A549 (cell line): ENCODE results near the gene SLC16A10. TPM values are rescaled to one million over a fixed set of nuclear protein-coding genes. Genes with fewer than 3 reads are reported as not detected.

Experiments
- ATAC-seq, 2 experiments: fragments of 200-7000 bp in 1 of 2; fragments of >200 bp in 1 of 2; cut with Nextera tagmentation in 1 of 2; cut with Tn5 transposase in 1 of 2; 3 replicates each; pipeline versions ENCODE4 v1.8.0 to v1.9.1; 2018 to 2020; ENCODE audit warnings: mild to moderate bottlenecking in 1 of 2, moderate library complexity in 1 of 2
- CTCF ChIA-PET: fragments of 300-600 bp; sonication (Branson Sonifier 250); formaldehyde crosslinking; extraction: SDS; loops from one replicate; lab custom pipeline; 2021; ENCODE audit warnings: antibody characterized with exemption, inconsistent platforms; lab: Yijun Ruan, JAX
- POLR2A ChIA-PET: fragments of 350-600 bp; formaldehyde crosslinking; extraction: SDS; loops from one replicate; lab custom pipeline; 2021; ENCODE audit warnings: antibody characterized with exemption, inconsistent platforms; lab: Yijun Ruan, JAX
- DNase-seq, 2 experiments: peaks; one replicate each; pipeline versions ENCODE4 v3.0.0 to v3.0.0-alpha.2; 2011 to 2016; ENCODE audit warnings: low read depth in 1 of 2, low spot score in 1 of 2
- FAIRE-seq: peaks from 2 replicates; lab custom pipeline; 2011; peaks lifted over from hg19 to GRCh38; lab: Jason Lieb, UNC
- H3K27ac ChIP-seq, 2 experiments: fragments of >200 bp; sonication (Bioruptor Twin); formaldehyde crosslinking; 3 replicates each; pipeline ENCODE4 v1.5.1; 2016 to 2017
- H3K4me1 ChIP-seq: fragments of >200 bp; sonication (Bioruptor Twin); formaldehyde crosslinking; 3 replicates; pipeline ENCODE4 v1.6.1; 2016
- H3K4me2 ChIP-seq: fragments of >200 bp; sonication (Bioruptor Twin); formaldehyde crosslinking; 3 replicates; pipeline ENCODE4 v1.6.1; 2016
- H3K4me3 ChIP-seq: fragments of >200 bp; sonication (Bioruptor Twin); formaldehyde crosslinking; 3 replicates; pipeline ENCODE4 v1.5.1; 2016
- H3K9me3 ChIP-seq: fragments of >200 bp; sonication (Bioruptor Twin); formaldehyde crosslinking; 3 replicates; pipeline ENCODE4 v1.6.1; 2016
- CBX2 ChIP-seq: fragments of 200-600 bp; sonication (generic); IDR thresholded peaks from 2 replicates; pipeline ENCODE4 v1.6.1; 2016; ENCODE audit warnings: low read depth, mild to moderate bottlenecking, borderline replicate concordance
- E2F6 ChIP-seq: IDR thresholded peaks from 2 replicates; pipeline ENCODE4 v1.6.1; 2012; ENCODE audit warnings: low read depth, borderline replicate concordance
- EHF ChIP-seq: fragments of 250-450 bp; sonication (Bioruptor Pico); IDR thresholded peaks from 2 replicates; pipeline ENCODE4 v1.5.0; 2020; ENCODE audit warnings: mild to moderate bottlenecking
- EHMT2 ChIP-seq: fragments of 200-600 bp; sonication (generic); IDR thresholded peaks from 2 replicates; pipeline ENCODE4 v1.6.1; 2016; ENCODE audit warnings: antibody characterized with exemption, low read depth, mild to moderate bottlenecking, moderate library complexity
- FOSB ChIP-seq: fragments of 250-450 bp; sonication (Bioruptor Pico); IDR thresholded peaks from 2 replicates; pipeline ENCODE4 v1.5.0; 2020; ENCODE audit warnings: mild to moderate bottlenecking, moderate library complexity
- FOSL2 ChIP-seq, 2 experiments: fragments of 450-650 bp in 1 of 2; fragments of >200 bp in 1 of 2; sonication (Bioruptor Twin) in 1 of 2; formaldehyde crosslinking; IDR thresholded peaks; 2 replicates each; pipeline versions ENCODE4 v1.5.0 to v1.6.1; 2016 to 2020; ENCODE audit warnings: mild to moderate bottlenecking in 1 of 2, moderate library complexity in 1 of 2
- FOXS1 ChIP-seq: fragments of 250-450 bp; sonication (Bioruptor Pico); IDR thresholded peaks from 2 replicates; pipeline ENCODE4 v1.5.0; 2020; ENCODE audit warnings: mild to moderate bottlenecking, moderate library complexity
- HES2 ChIP-seq: fragments of >200 bp; sonication (Bioruptor Twin); formaldehyde crosslinking; IDR thresholded peaks from 2 replicates; pipeline ENCODE4 v1.6.1; 2016
- MAFK ChIP-seq: fragments of 450-650 bp; IDR thresholded peaks from 2 replicates; pipeline ENCODE4 v1.6.1; 2014; ENCODE audit not compliant: partially characterized antibody
- NFE2L2 ChIP-seq: fragments of 150-350 bp; conservative IDR thresholded peaks from 2 replicates; pipeline ENCODE4 v1.6.1; 2014; ENCODE audit warnings: low read length
- NR3C1 ChIP-seq: fragments of >200 bp; sonication (Bioruptor Twin); formaldehyde crosslinking; IDR thresholded peaks from 3 replicates; pipeline ENCODE4 v1.6.1; 2017
- POLR2A ChIP-seq: IDR thresholded peaks from 2 replicates; pipeline ENCODE4 v1.6.1; 2012; ENCODE audit warnings: mild to moderate bottlenecking, low read length
- RAD21 ChIP-seq, 2 experiments: fragments of >200 bp in 1 of 2; sonication (Bioruptor Twin) in 1 of 2; formaldehyde crosslinking in 1 of 2; IDR thresholded peaks in 1 of 2; conservative IDR thresholded peaks in 1 of 2; 2 replicates in 1 of 2; 3 replicates in 1 of 2; pipeline ENCODE4 v1.6.1; 2012 to 2018; ENCODE audit warnings: inconsistent platforms in 1 of 2
- RARB ChIP-seq: fragments of 250-450 bp; sonication (Bioruptor Pico); IDR thresholded peaks from 2 replicates; pipeline ENCODE4 v1.8.0; 2021; ENCODE audit warnings: mild to moderate bottlenecking, moderate library complexity
- REST ChIP-seq: fragments of 200-600 bp; sonication (generic); IDR thresholded peaks from 2 replicates; pipeline ENCODE4 v1.6.1; 2016; ENCODE audit warnings: antibody characterized with exemption, mild to moderate bottlenecking, moderate library complexity
- SREBF2 ChIP-seq: fragments of 450-650 bp; IDR thresholded peaks from 2 replicates; pipeline ENCODE4 v1.6.1; 2014; ENCODE audit warnings: mild to moderate bottlenecking, moderate library complexity
- ZC3H11A ChIP-seq: fragments of 450-650 bp; IDR thresholded peaks from 2 replicates; pipeline ENCODE4 v1.6.1; 2014; ENCODE audit warnings: antibody characterized with exemption, mild to moderate bottlenecking
- ZNF302 ChIP-seq: fragments of 250-450 bp; sonication (Bioruptor Pico); IDR thresholded peaks from 2 replicates; pipeline ENCODE4 v1.9.0; 2021; ENCODE audit warnings: inconsistent platforms, mild to moderate bottlenecking, moderate library complexity
- ZSCAN20 ChIP-seq: fragments of 250-450 bp; sonication (Bioruptor Pico); IDR thresholded peaks from 2 replicates; pipeline ENCODE4 v1.8.0; 2022; ENCODE audit warnings: mild to moderate bottlenecking, moderate library complexity
- WGBS: methylation state at CpG from one replicate; pipeline ENCODE4 v1.1.6; 2017; ENCODE audit errors: missing lambda C conversion rate; 5-methylcytosine and 5-hydroxymethylcytosine counted together
- polyA plus RNA-seq, 4 experiments: library from polyadenylated mRNA; depleted of rRNA in 3 of 4; stranded (reverse); fragments of >200 nt; fragmentation: RNase III in 1 of 4; extraction: RNeasy Plus Mini Kit Qiagen cat#74134 plus additional on column Dnase treatment in 1 of 4; gene quantifications; 2 replicates in 3 of 4; 3 replicates in 1 of 4; pipeline ENCODE4 v1.2.3, GENCODE V29; 2011 to 2017
- TF ChIP-seq, protein P1 (sequence below): fragments of 250-450 bp; sonication (Bioruptor Pico); IDR thresholded peaks from 2 replicates; pipeline ENCODE4 v1.5.0; 2020; ENCODE audit warnings: low read depth, mild to moderate bottlenecking, moderate library complexity

SLC16A10 gene
- polyA plus RNA-seq, 2 of the 4 experiments (the other 2 are of a cell fraction) = 0.27 to 1.00 TPM

DNA sequence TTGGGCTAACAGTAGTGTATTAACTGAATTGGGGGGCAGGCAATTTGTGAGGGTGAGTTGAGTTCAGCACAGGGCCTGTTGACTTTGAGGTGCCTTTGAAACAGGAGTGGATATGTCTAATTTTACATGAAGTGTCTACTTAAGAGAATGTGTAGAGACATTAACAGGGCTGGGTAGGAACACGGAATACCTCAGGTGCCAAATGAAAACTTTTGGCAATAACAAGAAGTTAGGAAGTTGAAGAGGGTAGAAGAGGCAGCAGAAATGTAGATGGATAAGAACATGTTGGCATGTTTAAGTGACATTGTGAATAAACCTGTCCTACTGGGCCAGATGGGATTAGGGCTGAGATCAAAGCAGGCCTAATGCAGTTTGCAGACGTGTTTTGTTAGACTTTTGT lies 117.0 kb downstream of the SLC16A10 start:
- FAIRE-seq = no peak
- TF ChIP-seq ZC3H11A (no peak), FOSL2 (IDR thresholded peaks at IDR 0.05) (no peak), FOSL2 (CRISPR knock-in tag; IDR thresholded peaks at IDR 0.05) (no peak), REST (no peak), MAFK (no peak), RARB (CRISPR knock-in tag) (no peak), CBX2 (no peak), RAD21 (conservative IDR thresholded peaks at IDR 0.05 in 1 of 2, IDR thresholded peaks at IDR 0.05 in 1 of 2) (no peak), EHF (CRISPR knock-in tag) (no peak), FOSB (CRISPR knock-in tag) (no peak), SREBF2 (no peak), HES2 (no peak), E2F6 (no peak), NFE2L2 (no peak), POLR2A (no peak), NR3C1 (no peak), EHMT2 (no peak)
- TF ChIP-seq, protein P1, sequence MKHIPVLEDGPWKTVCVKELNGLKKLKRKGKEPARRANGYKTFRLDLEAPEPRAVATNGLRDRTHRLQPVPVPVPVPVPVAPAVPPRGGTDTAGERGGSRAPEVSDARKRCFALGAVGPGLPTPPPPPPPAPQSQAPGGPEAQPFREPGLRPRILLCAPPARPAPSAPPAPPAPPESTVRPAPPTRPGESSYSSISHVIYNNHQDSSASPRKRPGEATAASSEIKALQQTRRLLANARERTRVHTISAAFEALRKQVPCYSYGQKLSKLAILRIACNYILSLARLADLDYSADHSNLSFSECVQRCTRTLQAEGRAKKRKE (CRISPR knock-in tag) = no peak
- TF ChIP-seq, all 56 proteins: peak for 0
- no peaks in the 10 kb centered on the region for H3K9me3 ChIP-seq
- POLR2A ChIA-PET = no interaction called here
- no peak overlapping the region for H3K4me2 ChIP-seq
- peaks cover 16% of the 10 kb centered on the region for H3K4me1 ChIP-seq
- H3K27ac ChIP-seq = no peak overlapping the region
- 83% methylated on average over 2 of the region's 2 CpGs for WGBS
- ATAC-seq (no peak), DNase-seq (no peak)
- H3K4me3 ChIP-seq = no peak overlapping the region
- CTCF ChIA-PET = no interaction called here

GRCh38 chr6:111204881-111205280 lies 117.6 kb downstream of the SLC16A10 start:
- Histone ChIP-seq H3K27ac (no peak overlapping the region), H3K4me3 (no peak overlapping the region), H3K9me3 (no peaks in the 10 kb centered on the region), H3K4me1 (peaks cover 13% of the 10 kb centered on the region), H3K4me2 (no peak overlapping the region)
- CTCF ChIA-PET = interaction anchor here (0.9 kb wide), 1 partner anchor 147 kb away, joined by 4 read pairs; no protein-coding TSS in a partner anchor
- TF ChIP-seq ZNF302 (no peak), ZSCAN20 (CRISPR knock-in tag) (no peak), FOXS1 (CRISPR knock-in tag) (no peak), CBX2 (no peak)
- 78% methylated on average over 2 of the region's 2 CpGs for WGBS
- POLR2A ChIA-PET = no interaction called here
- DNase-seq = no peak
- no peak for ATAC-seq
- FAIRE-seq = no peak
